Peyer's patch (tissue), 4 donors: ENCODE measurements around the gene MLF2. TPM values are rescaled to one million over a fixed set of nuclear protein-coding genes. Genes with fewer than 3 reads are reported as not detected.
A peak's percentile ranks its signal among the peaks of the same experiment; 100 is the strongest.

ENCODE experiments used
- DNase-seq, 3 donors: peaks; one replicate each; pipeline ENCODE4 v3.0.0-alpha.2; 2017 to 2019
- H3K27ac ChIP-seq, 4 donors: fragments of 200-600 bp; sonication (generic); one replicate each; pipeline ENCODE4 v1.5.1; 2016 to 2019
- H3K27me3 ChIP-seq, 2 donors: fragments of 200-600 bp; sonication (generic); one replicate each; pipeline ENCODE4 v1.5.1; 2019
- H3K36me3 ChIP-seq, 3 donors: fragments of 200-600 bp; sonication (generic); one replicate each; pipeline ENCODE4 v1.5.1; 2016 to 2019
- H3K4me1 ChIP-seq, 4 donors: fragments of 200-600 bp; sonication (generic); one replicate each; pipeline ENCODE4 v1.5.1; 2016 to 2019
- H3K4me3 ChIP-seq, 4 donors: fragments of 200-600 bp; sonication (generic); 1 replicate in 3 of 4; 2 replicates in 1 of 4; pipeline ENCODE4 v1.5.1; 2016 to 2019; ENCODE audit warnings: mild to moderate bottlenecking in 1 of 4
- H3K9me3 ChIP-seq, 4 donors: fragments of 200-600 bp; sonication (generic); one replicate each; pipeline ENCODE4 v1.5.1; 2016 to 2019; ENCODE audit warnings: mild to moderate bottlenecking in 1 of 4
- POLR2A ChIP-seq, 2 donors: fragments of 450-650 bp; IDR thresholded peaks; one replicate each; pipeline ENCODE4 v1.5.1; 2017; ENCODE audit warnings: antibody characterized with exemption in 2 of 2, mild to moderate bottlenecking in 2 of 2, moderate library complexity in 2 of 2
- small RNA-seq, 2 donors: library from RNA; depleted of rRNA; stranded (forward); fragments of <200 nt; gene quantifications; one replicate each; pipeline ENCODE3, GENCODE V24; 2016
- total RNA-seq, 4 donors: library from RNA; depleted of rRNA; stranded (reverse); fragments of >200 nt; gene quantifications; one replicate each; pipeline ENCODE4 v1.1.0, GENCODE V29; 2016
- TF ChIP-seq, protein P1 (sequence below), 6 experiments: fragments of 450-650 bp in 4 of 6; fragments of 200-600 bp in 2 of 6; sonication (generic) in 1 of 6; IDR thresholded peaks; one replicate each; pipeline ENCODE4 v1.5.1; 2017 to 2019; ENCODE audit warnings: antibody characterized with exemption in 6 of 6, mild to moderate bottlenecking in 3 of 6, moderate library complexity in 1 of 6

Gene MLF2
- total RNA-seq, 4 donors from 2014 or later = 94.9 to 212 (median 182) TPM

DNA sequence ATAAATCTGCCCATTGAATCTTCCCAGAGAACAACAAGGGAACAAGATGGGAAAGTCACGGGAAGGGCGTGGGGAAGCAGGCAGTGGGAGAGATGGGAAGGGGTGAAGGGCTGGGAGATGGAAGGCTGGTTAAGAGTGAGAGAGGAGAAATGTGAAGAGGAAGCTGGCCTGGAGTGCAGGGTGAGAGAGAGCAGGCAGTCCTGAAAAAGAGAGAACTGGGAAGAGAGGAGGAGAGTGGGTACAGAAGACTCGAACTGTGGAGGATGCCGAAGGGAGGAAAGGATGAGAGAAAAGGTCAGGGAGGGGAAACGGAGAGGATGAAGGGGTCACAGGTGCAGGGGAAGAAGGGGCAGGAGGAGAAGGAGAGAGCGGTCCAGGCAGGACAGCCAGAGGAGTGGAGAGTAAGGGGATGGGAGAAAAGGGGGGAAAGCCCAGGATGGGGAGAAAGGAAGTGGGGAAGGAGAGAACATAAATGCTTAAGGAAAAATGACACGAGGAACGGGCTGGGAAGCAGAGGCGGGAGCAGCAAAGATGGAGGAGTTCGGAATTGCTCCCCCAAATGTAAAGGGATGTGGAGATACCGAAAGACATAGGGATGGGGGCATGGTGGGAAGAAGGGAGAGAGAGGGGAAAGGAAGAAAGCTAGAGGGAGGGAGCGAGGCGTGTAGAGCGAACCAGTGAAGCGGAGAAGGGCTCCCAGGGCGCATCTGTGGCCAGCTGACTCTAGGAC, 53.5 kb downstream of the MLF2 start:
- no peak for DNase-seq
- Histone ChIP-seq H3K27me3 (peaks cover 0 to 24% of the 10 kb centered on the region in 2 donors), H3K4me3 (peak overlapping the region; percentile 40 to 56 (median 50)), H3K36me3 (no peaks in the 10 kb centered on the region), H3K9me3 (no peaks in the 10 kb centered on the region), H3K4me1 (peaks cover 0 to 20% (median 17%) of the 10 kb centered on the region in 4 donors), H3K27ac (peak overlapping the region in 2 of 4 donors; percentile 2 to 50)
- no peak for TF ChIP-seq POLR2A (IDR thresholded peaks at IDR 0.05)
- TF ChIP-seq, protein P1, sequence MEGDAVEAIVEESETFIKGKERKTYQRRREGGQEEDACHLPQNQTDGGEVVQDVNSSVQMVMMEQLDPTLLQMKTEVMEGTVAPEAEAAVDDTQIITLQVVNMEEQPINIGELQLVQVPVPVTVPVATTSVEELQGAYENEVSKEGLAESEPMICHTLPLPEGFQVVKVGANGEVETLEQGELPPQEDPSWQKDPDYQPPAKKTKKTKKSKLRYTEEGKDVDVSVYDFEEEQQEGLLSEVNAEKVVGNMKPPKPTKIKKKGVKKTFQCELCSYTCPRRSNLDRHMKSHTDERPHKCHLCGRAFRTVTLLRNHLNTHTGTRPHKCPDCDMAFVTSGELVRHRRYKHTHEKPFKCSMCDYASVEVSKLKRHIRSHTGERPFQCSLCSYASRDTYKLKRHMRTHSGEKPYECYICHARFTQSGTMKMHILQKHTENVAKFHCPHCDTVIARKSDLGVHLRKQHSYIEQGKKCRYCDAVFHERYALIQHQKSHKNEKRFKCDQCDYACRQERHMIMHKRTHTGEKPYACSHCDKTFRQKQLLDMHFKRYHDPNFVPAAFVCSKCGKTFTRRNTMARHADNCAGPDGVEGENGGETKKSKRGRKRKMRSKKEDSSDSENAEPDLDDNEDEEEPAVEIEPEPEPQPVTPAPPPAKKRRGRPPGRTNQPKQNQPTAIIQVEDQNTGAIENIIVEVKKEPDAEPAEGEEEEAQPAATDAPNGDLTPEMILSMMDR (IDR thresholded peaks at IDR 0.05) = no peak

DNA sequence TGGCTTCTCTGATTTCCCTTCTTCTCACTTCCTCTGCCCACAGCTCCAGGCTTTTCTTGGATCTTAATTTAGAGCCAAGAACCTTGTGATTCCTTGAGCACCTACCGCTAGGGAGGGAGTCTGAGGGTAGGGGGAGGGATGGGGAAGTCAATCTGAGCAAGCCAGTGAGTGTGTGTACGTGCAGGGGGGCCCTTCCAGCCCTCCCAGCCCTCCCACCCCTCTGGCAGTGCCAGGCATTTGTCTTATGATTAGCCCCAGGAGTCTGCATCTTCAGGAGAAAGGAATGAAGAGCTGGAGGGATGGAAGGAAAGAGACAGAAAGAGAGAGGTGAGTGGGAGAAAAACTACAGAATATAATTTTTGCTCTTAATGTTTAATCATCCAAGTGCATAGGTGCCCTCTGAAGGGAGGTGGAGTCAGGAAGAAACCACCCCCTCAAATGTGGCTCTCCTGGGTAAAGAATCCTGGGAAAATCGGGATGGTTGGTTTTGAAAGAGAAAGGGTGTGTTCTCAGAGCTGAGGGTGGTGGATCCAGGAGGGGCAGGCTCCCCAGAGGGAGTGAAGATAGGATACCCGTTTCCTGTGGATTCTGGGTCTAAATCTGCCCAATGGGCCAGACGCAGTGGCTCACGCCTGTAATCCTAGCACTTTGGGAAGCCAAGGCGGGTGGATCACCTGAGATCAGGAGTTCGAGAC, 54.4 kb downstream of the MLF2 start:
- no peaks in the 10 kb centered on the region for H3K9me3 ChIP-seq
- no peak overlapping the region for H3K27ac ChIP-seq
- no peak for DNase-seq
- peaks cover 0 to 20% (median 17%) of the 10 kb centered on the region in 4 donors for H3K4me1 ChIP-seq
- H3K4me3 ChIP-seq = no peak overlapping the region
- no peak for TF ChIP-seq POLR2A (IDR thresholded peaks at IDR 0.05)
- TF ChIP-seq, protein P1 (IDR thresholded peaks at IDR 0.05) = no peak
- H3K36me3 ChIP-seq = no peaks in the 10 kb centered on the region
- H3K27me3 ChIP-seq = peaks cover 0 to 24% of the 10 kb centered on the region in 2 donors

Small RNA genes within 50 kb of the gene (small RNA-seq; reads per million reads assigned to genes)
- gene RNU6-781P = 0 reads per million in 2 donors

Other genes starting within 250 kb of the MLF2 start
- 1,000 to 10,000 TPM; 1,939 to 3,624 (median 2,830) TPM for gene GAPDH, start 218.6 kb downstream of the MLF2 start, total RNA-seq
- gene IFFO1, start 197.1 kb downstream of the MLF2 start, total RNA-seq = 10 to 100 TPM in 2 of 4 donors, 1 to 10 TPM in 2; 7.8 to 50.3 (median 9.5) TPM
- 100 to 1,000 TPM in 1 of 4 donors, 10 to 100 TPM in 3; 21.4 to 135 (median 43.6) TPM for gene NOP2, start 184.8 kb downstream of the MLF2 start, total RNA-seq
- gene CHD4, start 145.8 kb downstream of the MLF2 start, total RNA-seq = 100 to 1,000 TPM; 129 to 209 (median 167) TPM
- gene LPAR5, start 117.2 kb downstream of the MLF2 start, total RNA-seq = 10 to 100 TPM; 18.7 to 36.2 (median 25.3) TPM
- gene ACRBP, start 105.7 kb downstream of the MLF2 start, total RNA-seq = 10 to 100 TPM in 2 of 4 donors, 1 to 10 TPM in 2; 5.1 to 12.1 (median 10.3) TPM
- 100 to 1,000 TPM in 1 of 4 donors, 10 to 100 TPM in 3; 32.6 to 109 (median 45.4) TPM for gene ING4, start 90.0 kb downstream of the MLF2 start, total RNA-seq
- 10 to 100 TPM; 35.6 to 96.6 (median 80.2) TPM for gene ZNF384, start 63.8 kb downstream of the MLF2 start, total RNA-seq
- gene PIANP, start 52.3 kb downstream of the MLF2 start, total RNA-seq = not detected
- 10 to 100 TPM; 38.4 to 72.6 (median 51.8) TPM for gene COPS7A, start 29.1 kb downstream of the MLF2 start, total RNA-seq
- gene PTMS, start 13.2 kb upstream of the MLF2 start, total RNA-seq = 10 to 100 TPM; 44.2 to 87.5 (median 53.0) TPM
- gene LAG3, start 19.4 kb upstream of the MLF2 start, total RNA-seq = 1 to 10 TPM in 3 of 4 donors, not detected in 1; 1.3 to 3.0 (median 1.6) TPM
- 1 to 10 TPM; 2.1 to 9.1 (median 4.0) TPM for gene CD4, start 36.4 kb upstream of the MLF2 start, total RNA-seq
- gene GPR162, start 68.7 kb upstream of the MLF2 start, total RNA-seq = 10 to 100 TPM in 1 of 4 donors, 1 to 10 TPM in 2, not detected in 1; 2.5 to 11.6 (median 4.1) TPM
- 10 to 100 TPM in 2 of 4 donors, 1 to 10 TPM in 2; 3.7 to 40.4 (median 8.7) TPM for gene P3H3, start 75.3 kb upstream of the MLF2 start, total RNA-seq
- gene GNB3, start 87.8 kb upstream of the MLF2 start, total RNA-seq = 1 to 10 TPM in 1 of 4 donors, under 1 TPM in 2, not detected in 1; 0.85 to 6.6 (median 0.94) TPM
- gene CDCA3, start 98.1 kb upstream of the MLF2 start, total RNA-seq = 10 to 100 TPM; 44.2 to 51.2 (median 46.3) TPM
- gene USP5, start 99.0 kb upstream of the MLF2 start, total RNA-seq = 10 to 100 TPM; 41.0 to 94.1 (median 47.1) TPM
- gene TPI1, start 114.4 kb upstream of the MLF2 start, total RNA-seq = 1,000 to 10,000 TPM in 1 of 4 donors, 100 to 1,000 TPM in 3; 591 to 1,061 (median 658) TPM
- 10 to 100 TPM in 2 of 4 donors, 1 to 10 TPM in 2; 4.1 to 12.3 (median 9.9) TPM for gene SPSB2, start 120.2 kb upstream of the MLF2 start, total RNA-seq
- gene LRRC23, start 151.7 kb upstream of the MLF2 start, total RNA-seq = 10 to 100 TPM in 1 of 4 donors, 1 to 10 TPM in 2, not detected in 1; 1.7 to 35.5 (median 3.0) TPM
- 10 to 100 TPM in 2 of 4 donors, 1 to 10 TPM in 2; 4.6 to 11.7 (median 8.8) TPM for gene ENO2, start 161.4 kb upstream of the MLF2 start, total RNA-seq
- gene ATN1, start 174.8 kb upstream of the MLF2 start, total RNA-seq = 100 to 1,000 TPM in 3 of 4 donors, 10 to 100 TPM in 1; 77.6 to 337 (median 125) TPM
- not detected for gene RNU7-1, start 190.7 kb upstream of the MLF2 start, total RNA-seq
- gene C12orf57, start 190.9 kb upstream of the MLF2 start, total RNA-seq = 100 to 1,000 TPM; 146 to 339 (median 156) TPM
- gene PTPN6, start 198.2 kb upstream of the MLF2 start, total RNA-seq = 100 to 1,000 TPM in 1 of 4 donors, 10 to 100 TPM in 3; 41.6 to 183 (median 44.4) TPM
- 100 to 1,000 TPM; 162 to 219 (median 174) TPM for gene PHB2, start 217.5 kb upstream of the MLF2 start, total RNA-seq
- gene EMG1, start 217.8 kb upstream of the MLF2 start, total RNA-seq = 10 to 100 TPM in 3 of 4 donors, 1 to 10 TPM in 1; 9.1 to 24.8 (median 18.3) TPM